Kasumi-1 (cell line): Measurements from ENCODE around the gene RAB14.
"Not testable (repeated sequence)": the region's sequence is repeated elsewhere in the genome, so short reads cannot be mapped to it uniquely, and the experiment has no call there.

Source experiments
- DNase-seq, 2 experiments: peaks; one replicate each; lab custom pipeline; 2025; lab: John Stamatoyannopoulos, UW

The RAB14 gene

DNA sequence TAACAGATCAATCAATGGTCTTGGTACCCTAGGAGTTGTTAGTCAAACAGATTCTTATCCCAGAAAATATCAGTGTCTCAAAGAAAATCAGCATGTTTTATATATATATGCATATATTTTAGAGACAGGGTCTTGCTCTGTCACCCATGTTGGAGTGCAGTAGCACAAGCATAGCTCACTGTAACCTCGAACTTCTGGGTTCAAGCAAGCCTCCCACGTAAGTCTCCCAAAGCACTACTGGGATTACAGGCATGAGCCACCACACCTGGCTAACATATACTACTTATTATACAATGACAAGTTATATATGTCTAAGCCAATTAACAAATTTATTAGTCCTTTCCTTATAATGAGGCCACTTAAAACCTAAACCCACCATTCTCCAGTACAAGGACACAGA, 10.4 kb downstream of the RAB14 start:
- no peak for DNase-seq

DNA sequence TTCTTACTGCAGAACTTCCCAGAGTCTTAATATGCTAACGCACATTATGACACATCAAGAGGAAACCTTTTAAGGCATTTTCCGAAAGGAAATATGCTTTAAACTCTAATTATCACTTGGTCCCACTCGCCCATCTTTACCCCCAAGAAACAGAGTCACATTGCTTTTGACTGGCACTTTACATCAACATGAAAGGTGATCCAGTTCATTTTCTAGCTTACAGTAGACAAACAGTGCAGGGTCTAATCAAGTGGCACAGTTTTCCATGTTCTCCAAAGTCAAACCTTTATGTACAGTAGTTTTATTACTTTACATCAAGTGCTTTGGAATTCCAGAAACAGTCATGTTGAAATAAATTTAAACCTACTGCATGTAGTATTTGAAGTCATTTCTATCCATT, 12.0 kb downstream of the RAB14 start:
- DNase-seq = no peak

DNA sequence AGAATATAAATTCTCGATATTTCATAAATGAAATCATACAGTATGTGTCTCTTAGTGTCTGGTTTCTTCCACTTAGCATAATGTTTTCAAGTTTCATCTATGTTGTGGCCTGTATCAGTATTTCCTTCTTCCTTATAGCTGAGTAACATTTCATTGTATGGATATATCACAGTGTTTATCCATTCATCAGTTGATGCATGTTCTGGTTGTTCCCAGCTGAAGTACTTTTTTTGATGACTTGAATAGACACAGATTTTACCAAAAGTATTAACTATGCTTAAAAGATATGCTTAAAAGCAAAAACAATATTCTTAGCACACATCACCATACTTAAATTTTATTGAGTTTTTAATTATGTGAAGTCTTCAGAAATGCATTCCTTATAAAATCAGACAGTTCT, 12.7 kb downstream of the RAB14 start:
- no peak for DNase-seq

DNA sequence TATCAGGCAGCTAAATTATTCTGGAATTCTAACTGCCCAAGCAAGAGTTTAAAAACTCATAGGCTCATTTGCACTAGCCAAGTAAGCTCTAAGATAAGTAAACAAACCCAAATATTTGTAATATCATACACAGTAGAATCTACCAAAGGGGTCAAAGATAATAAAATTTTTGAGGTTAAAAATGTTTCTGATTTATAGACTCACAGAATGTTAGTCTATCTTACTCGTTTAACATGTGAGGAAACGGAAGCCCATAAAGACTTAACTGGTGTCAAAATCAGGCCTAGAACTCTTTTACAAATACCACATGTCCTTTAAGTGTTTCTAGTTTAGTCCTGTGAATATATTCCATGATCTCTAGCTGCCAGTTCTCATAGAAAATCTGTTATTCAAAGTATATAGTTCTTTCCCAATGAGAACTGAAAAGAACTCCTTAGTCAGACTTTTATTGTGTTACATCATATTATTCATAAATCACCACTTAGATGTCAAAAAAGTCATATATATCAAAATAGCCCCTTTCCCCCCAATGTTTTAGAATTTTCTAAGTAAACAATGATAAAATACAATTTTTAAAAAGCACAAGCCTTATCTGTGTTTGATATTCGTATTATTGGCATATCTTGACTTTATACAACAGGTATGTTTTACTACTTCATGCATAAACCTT, 13.9 kb downstream of the RAB14 start:
- no peak for DNase-seq

DNA sequence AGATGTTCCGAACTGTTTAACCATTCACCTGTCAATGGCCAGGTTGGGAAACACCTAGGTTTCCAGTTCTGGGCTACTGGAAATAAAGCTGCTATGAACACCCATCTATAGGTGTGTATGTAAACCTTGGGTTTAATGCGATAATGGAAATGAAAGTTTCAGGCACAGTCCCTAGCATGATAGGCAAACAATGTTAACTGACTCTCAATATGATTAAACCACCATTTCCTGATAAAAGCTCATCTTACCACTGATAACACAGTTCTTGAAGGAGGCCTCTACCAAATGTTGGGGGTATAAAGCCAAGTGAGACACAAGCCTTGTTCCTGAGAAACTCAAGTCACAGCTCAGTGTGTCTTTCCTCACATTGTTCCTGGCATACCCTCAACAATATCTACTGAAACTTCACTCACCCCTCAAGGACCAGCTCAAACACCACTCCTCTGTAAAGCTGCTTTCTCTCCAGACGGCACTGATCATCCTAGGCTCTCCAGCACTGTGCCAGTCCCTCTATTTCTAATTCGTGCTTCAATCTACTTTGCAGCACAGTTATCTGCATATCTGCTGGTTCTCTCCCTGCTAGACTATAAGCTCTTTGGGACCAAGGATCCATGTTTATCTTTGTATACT, 15.8 kb downstream of the RAB14 start:
- no peak for DNase-seq

DNA sequence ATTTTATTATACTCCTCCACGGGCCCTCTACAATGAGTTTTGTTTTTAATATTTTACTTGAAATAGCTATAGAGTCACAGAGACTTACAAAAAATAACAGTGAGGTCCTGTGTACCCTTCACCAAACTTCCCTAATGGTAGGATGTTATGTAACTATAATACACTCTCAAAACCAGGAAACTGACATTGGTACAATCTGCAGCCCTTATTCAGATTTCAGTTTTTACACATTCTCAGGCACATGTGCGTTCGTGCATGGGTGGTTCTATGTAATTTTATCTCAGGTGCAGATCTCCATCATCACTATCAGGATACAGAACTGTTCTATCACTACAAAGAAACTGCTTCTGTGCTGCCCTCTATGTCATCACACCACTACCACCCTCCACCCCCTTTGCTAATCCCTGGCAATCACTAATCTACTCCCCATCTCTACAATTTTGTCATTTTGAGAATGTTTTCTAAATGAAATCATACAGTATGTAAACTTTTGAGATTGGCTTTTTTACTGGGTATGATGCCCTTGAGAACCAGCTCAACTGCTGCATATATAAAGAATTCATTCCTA, 16.4 kb downstream of the RAB14 start:
- DNase-seq = peak; percentile 19 to 32

DNA sequence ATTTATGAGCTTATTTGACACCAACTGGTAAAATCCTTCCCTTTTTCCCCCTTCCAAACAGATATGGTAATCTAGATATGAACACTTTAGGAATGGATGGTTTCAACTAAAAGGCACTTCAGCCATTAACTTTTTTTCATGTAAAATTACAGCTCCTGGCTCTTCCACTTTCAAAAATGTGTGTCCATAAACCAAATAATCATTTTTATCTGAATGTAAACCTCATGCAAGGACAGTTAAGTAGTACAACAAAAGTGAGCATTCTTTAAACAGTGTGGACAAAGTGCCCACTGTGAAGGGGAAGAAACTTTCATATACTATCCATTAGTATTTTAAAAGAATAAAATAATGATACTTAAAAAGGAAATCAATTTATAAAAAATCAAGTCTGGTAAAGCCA, 17.2 kb downstream of the RAB14 start:
- DNase-seq = no peak

DNA sequence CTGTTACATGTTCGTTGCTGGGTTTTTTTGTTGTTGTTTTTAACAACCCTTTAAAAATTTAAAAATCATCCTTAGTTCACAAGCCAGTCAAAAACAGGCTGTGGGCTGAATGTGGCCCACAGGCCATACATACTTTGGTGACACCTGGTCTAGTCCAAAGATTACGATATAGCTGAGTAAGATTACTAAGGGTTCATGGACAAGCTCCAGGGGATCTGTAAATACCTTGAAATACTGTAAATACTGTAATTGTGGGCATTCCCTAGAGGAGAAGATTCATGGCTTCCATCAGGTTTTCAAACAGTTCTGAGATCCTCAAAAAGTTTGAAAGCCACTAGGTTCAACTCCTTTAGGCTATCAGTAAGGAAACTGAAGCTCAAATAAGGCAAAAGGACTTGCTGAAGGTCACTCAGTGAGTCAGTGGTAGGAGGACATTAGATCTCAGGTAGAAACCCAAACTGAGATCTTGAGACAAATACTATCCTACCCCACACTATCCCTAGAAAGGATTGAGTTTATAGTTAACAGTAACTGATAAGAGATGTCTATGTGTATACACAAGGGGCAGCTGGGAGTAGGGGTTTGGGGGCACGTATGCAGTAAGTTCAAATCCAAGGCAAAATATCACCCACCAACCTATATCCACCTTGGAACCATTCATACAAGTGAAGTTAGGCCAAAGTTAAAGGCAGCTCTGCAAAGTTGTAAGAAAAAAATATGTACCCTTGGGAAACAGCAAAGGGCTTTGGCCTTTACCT, 17.8 kb downstream of the RAB14 start:
- no peak for DNase-seq

DNA sequence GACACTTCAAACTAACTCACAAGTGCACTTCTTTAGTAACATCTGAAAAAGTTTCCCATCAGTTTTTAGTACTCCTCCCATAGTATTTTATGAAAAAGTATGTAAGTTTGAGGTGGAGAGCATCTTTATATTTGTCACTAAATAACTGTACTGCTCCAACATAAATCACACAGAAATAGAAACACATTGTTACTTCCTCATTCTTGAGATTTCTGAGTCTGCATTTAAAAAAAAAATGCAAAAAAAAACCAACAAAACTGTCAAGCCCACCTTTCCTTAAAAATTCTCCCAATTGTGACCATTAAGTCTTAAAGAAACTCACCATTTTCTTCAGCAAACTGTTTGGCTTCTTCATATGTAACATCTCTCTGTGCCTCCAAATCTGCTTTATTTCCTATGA, 18.7 kb downstream of the RAB14 start:
- DNase-seq = peak; percentile 23 to 31

DNA sequence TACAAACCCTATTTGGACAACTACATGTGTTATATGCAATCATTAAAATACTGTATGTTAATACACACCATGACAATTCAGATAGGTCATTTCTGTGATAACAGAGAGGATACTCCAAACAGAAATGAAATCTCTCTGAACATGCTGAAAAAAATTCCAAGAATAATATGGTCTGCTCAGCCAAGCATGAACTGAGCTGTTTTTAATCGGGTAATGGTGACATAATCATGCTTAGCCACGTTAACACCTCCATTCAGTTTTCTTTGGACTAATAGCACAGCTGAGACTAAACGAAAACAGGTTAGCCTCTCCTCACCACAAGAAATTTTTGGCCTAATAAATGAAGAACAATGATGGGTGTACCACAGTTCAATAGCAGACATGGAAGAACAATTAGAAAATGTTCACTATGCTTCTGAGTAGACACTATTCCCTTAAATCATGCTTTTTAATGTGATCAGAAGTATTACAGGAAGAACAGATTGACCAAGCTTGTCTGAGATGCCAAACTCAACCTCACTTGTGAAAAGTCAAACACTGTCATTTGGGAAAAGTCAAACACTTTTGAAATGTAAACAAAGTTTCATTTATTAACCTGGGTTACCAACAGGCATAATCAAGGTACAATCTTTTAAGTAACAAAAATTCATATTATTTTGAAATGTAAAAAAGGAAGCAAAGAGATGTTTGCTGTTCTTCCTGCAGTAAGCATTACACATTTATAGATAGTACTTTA, 19.4 kb downstream of the RAB14 start:
- no peak for DNase-seq

DNA sequence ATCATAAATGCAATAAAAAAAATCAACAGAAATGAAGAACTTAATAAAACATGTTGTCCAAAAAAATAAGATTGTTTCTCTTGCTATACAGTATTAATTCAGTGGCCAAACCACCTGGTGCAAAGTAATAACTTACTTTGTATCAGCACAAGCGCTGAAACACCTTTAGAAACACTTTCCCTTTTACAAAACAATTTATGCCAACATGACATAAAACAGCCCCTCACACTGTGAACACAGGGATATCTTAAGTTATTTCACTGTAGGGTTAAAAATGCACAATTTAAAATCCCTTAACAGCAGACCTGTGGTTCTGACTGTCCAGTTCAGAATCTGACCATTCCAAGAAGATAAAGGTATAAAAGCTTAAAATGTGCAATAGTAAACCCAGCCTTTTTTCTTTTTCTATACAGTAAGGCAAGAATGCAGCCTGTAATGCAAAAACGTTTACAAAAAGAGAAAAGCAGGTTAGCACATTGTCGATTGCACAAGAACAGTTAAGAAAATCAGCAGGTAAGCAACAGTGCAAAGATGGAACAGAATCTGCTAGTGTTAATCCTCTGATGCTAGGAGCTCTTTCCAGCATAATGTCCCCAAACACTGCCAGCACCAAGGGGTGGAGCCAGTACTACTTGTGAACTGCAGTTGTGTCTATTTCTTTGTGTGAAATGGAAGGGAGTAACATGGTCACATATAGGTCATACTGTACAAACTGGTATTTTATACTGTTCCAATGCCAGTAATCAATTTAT, 21.6 kb downstream of the RAB14 start:
- DNase-seq = peak in 1 of 2 experiments; percentile 12

DNA sequence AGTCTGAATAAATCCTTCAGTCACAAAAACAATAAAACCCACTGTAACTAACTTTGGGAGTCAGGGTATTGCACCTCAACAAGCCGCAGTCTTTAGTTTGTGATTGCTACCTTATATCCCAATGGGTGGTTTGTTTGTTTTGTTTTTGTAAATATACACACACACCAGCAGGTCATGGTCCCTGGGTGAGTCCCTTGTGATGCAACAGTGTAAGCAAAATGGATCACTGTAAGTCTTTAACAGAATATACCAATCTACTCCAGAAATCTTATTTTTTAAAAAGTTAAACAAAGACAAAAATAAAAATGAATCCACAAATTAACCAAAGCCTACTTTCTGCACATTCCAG, 22.3 kb downstream of the RAB14 start:
- not testable (repeated sequence) for DNase-seq

DNA sequence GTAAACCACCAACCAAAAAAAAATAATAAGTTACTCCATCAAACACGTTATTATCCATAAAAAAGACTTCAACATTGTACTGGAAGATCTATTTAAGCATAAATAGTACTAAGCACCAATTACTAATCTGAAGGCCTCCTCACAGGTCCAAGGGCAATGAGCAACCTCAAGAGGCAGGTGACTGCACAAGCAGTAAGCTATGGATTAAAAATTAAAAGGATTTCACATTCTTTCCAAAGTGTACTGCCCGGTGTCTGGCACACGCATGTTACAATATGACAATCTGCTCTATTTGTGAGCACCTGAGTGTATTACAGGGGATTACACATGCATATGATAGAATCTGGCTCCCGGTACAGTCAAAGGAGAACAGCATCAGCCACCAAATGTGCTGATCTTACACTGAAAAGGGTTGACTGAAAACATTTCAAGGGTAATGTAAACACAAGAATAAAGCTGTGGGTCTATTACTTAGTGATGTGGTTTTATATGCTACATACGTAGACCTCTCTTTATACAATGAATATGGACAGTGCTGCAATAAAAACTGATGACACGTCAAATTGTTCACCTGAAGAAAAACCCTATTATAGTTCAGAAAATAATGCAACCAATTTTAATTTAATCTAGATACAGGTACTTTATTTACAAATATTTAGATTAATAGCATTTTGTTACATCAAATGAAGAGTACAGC, 22.8 kb downstream of the RAB14 start:
- DNase-seq = no peak

DNA sequence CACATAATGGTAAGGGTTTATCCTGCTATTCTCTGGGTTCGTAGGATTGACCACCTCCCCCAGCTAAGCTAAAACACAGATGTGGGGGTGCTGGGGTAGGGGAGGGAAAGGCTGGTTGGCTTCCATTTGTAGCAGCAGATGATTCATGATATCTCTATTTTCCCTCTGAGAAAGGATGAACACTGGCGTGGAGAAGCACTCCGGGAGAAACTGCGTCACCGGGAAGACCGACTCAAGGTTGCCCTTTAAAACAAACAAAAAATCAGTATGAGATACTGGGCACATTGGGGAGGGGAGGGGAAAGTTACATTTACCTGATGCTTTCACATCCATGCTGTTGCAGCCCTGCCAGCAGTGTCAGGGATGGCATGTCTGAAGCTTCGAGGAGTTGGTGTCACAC, 28.2 kb downstream of the RAB14 start:
- no peak for DNase-seq

DNA sequence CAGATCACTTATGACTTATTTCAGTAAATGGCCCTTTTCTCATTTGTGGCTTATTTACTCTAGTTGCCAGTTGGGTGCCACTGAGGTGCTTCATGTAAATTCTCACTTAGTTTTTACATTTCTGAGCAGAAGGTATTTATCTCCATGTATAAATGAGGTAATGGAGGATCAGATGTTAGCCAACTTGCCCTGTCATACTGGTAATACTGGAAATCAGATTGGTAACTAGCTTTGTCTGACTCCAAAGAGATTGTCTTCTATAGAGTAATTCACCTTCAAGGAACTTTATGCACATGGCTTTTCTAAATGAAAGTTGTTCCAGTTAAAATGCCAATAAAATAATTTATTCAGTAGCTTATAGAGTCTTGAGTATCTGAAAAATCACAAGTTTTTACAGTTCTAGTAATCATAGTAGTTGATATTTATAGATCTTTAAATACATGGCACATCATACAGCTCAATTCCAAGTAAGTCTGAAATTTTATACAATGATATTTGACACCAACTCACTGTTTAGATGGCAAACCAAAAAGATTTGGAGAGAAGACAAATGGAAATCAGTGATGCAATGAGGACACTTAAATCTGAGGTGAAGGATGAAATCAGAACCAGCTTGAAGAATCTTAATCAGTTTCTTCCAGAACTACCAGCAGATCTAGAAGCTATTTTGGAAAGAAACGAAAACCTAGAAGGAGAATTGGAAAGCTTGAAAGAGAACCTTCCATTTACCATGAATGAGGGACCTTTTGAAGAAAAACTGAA, 28.8 kb downstream of the RAB14 start:
- DNase-seq = no peak

DNA sequence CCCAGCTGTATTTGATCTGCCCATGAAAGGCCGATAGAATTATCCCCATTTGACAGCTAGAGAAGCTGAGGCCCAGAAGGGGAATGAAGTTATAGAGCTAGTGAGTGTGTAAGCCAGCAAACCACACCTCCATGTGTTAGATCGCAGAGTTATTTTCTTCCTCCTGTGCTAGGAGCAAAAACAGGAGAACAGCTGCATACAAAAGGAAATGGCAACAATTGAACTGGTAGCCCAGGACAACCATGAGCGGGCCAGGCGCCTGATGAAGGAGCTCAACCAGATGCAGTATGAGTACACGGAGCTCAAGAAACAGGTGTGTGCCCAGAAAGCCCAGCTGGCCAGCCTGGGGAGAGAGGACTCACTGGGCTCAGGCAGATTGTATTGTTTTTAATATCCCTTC, 30.4 kb downstream of the RAB14 start:
- no peak for DNase-seq

DNA sequence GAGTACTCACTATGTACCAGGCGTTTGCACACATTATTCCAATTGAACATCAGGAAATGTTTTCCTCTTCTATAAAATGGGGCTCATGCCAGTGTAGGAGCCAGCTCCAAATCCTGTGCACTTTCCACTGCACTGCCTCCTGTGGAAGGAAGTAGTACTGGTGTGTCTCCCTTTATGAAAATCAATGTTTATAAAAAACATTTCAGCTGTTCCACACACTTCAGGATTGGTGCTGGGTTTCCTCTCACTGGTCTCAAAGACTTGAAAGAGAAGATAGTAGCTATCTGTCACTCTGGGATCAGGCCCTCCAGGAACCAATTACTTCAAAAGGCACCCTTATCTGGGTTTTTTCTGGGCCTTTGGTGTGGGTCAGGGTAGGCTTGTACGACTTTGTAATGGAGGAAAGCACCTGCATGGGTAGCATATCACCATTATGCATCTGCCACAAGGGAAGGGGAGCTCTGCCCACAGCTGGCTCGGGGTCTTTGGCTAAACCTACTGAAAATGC, 32.5 kb downstream of the RAB14 start:
- DNase-seq = peak; percentile 18 to 66

DNA sequence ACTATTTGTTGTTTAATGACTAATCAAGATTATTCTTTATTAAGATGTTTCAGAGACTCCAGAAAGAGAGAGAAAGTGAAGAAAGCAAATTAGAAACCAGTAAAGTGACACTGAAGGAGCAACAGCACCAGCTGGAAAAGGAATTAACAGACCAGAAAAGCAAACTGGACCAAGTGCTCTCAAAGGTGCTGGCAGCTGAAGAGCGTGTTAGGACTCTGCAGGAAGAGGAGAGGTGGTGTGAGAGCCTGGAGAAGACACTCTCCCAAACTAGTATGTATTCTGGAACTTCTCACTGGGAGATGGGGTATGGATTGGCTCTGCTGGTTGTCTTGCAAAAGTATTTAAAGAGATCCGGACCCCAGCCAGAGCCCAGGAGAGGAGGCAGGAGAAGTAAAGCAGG, 33.6 kb downstream of the RAB14 start:
- no peak for DNase-seq

DNA sequence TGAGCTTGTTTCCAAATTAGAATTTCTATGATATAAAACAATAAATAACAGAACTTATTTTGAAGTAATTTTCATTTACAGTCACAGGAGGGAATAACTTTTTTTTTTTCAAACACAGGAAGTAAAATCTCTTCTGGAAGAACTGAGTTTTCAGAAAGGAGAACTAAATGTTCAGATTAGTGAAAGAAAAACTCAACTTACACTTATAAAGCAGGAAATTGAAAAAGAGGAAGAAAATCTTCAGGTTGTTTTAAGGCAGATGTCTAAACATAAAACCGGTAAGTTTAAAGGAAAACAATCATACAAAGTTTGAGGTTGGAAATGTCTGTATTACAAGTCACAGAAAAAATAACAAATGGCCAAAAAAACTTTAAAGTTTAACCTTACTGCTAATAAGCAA, 41.6 kb downstream of the RAB14 start:
- peak; percentile 71 to 83 for DNase-seq

DNA sequence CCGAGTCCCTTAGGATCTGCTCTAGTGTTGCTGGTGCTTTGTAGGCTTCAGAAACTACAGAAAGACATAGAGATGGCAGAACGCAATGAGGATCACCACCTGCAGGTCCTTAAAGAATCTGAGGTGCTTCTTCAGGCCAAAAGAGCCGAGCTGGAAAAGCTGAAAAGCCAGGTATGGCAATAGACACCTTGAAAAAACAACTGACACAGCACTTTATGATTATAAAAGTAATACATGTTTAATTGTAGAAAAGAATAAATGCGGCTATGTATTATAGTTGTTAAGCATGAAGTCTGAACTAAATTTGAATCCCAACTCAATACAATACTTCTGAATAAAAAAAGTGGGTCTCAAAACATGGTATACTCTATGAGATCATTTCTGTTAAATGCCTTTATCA, 43.7 kb downstream of the RAB14 start:
- no peak for DNase-seq
